ENCODE data around the gene PRSS56.

PRSS56 gene

GRCh38 chr2:232483923-232484627, 36.1 kb upstream of the PRSS56 start:
- TF ChIP-seq CTCF (IDR thresholded peaks at IDR 0.05; ENCODE audit: low read depth, low read length, missing control alignments): no peak
- no peak overlapping the region for H3K4me3 ChIP-seq (ENCODE audit: low read depth, low read length)
- no peak for DNase-seq (ENCODE audit: low read depth)

DNA sequence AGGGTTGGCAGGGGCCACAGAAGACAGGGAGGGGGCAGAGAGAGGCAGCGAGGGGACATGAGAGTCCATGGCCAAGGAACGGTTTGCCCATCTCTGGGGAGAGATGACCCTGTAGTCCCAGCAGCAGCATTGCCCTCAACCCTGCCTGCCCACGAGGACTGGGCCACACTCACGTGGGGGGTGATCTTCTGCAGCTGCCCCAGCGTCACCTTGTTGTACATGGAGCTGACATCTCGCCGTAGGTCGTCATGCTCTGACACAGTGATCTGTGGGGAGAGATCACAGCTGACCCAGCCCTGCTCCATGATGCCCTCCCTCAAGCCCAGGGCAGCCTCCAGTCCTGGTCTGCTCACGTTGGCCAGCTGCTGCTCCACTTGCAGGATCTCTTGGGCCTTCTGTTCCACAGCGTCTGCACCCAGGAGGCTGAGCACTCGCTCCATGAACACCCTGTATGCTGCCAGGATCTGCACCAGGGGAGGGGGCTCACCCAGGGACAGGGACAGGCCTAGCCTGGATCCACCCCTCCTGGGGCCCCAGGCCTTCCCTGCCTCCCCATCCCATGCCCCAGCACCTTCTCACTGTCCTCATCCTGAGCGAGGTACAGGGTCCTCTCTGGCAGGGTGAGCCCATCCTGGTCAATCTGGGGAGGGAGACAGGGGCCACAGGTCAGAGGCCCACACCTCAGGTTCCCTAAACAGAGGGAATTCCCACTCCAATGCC, 35.4 kb upstream of the PRSS56 start:
- no peak for TF ChIP-seq CTCF (IDR thresholded peaks at IDR 0.05; ENCODE audit: low read depth, low read length, missing control alignments)
- no peak for DNase-seq (ENCODE audit: low read depth)
- no peak overlapping the region for H3K4me3 ChIP-seq (ENCODE audit: low read depth, low read length)

GRCh38 chr2:232485348-232485756, 34.8 kb upstream of the PRSS56 start:
- H3K4me3 ChIP-seq (ENCODE audit: low read depth, low read length): no peak overlapping the region
- DNase-seq (ENCODE audit: low read depth): no peak
- no peak for TF ChIP-seq CTCF (IDR thresholded peaks at IDR 0.05; ENCODE audit: low read depth, low read length, missing control alignments)

DNA sequence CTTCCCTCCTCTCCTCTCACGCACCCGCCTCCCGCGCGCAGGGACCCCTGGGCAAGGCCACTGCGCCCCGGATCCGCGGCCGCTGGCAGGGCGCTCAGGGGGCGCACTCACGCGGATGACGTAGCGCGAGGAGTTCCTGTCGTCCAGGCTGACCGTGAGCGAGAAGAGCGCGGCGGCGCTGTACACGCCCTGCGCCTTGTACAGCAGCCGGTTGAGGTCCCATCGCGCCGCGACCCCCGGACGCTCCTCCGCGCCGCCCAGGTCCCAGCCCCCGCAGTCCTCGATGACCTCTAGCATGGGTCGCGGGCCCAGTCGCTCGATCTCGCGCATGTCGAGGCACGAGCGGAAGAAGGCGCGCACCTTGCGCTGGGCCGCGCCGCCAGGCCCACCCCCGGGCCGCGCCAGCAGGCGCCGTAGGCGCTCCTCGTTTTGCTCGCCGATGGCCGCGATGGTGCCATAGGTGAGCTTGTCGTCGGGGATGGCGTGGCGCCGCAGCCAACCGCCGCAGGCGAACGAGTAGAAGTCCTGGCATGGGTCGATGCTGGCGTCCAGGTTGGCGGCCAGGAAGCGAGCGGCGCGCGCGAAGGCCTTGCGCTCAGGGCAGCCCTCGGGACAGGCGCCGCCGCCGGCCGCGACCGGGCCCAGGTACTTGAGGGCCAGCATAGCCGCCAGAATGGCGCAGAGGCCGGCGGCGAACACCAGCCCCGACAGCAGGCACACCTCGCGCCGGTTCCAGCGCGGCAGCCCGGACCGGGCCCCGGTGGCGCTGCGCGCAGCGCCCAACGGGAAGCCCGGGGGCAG, 34.2 kb upstream of the PRSS56 start:
- no peak for TF ChIP-seq CTCF (IDR thresholded peaks at IDR 0.05; ENCODE audit: low read depth, low read length, missing control alignments)
- no peak overlapping the region for H3K4me3 ChIP-seq (ENCODE audit: low read depth, low read length)
- DNase-seq (ENCODE audit: low read depth): no peak

DNA sequence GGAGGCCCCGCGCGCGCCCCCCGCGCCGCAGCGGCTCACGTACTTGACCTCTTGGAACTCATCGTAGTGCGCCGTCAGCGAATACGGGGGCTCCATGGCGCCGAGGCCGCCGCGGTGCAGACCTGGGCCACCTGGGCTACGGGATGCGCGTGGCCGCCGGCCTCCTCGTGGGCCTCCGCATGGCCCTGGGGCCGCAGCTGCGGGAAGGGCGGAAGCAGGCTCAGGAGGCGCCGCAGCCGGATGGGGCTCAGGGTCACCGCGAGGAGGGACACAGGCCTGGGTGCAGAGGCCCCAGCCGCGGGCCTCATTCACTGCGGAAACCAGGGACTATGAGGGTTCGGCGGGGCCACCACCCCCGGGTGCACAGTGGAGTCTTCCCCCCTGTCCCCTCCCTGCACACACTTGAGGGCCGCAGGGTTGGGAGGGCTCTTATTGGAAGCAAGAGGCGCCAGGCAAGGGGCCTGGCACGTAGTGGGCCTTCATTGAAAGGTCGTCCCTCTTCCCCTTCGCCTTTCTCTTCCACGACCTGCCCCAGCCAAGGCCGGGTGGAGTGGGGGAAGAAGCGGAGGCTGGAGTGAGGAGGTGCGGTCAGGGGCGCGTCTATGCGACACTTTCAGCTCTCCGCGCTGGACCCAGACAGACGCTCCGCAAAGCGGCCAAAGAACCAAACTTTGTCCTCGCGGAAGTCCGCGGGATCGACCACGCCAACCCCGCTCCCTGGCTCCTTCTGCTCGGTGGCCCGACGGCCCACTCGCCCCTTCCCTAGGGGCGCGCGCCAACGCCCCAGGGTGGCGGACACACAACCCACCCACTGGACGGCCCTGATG, 33.4 kb upstream of the PRSS56 start:
- H3K4me3 ChIP-seq (ENCODE audit: low read depth, low read length): no peak overlapping the region
- TF ChIP-seq CTCF (IDR thresholded peaks at IDR 0.05; ENCODE audit: low read depth, low read length, missing control alignments): no peak
- DNase-seq (ENCODE audit: low read depth): no peak

DNA sequence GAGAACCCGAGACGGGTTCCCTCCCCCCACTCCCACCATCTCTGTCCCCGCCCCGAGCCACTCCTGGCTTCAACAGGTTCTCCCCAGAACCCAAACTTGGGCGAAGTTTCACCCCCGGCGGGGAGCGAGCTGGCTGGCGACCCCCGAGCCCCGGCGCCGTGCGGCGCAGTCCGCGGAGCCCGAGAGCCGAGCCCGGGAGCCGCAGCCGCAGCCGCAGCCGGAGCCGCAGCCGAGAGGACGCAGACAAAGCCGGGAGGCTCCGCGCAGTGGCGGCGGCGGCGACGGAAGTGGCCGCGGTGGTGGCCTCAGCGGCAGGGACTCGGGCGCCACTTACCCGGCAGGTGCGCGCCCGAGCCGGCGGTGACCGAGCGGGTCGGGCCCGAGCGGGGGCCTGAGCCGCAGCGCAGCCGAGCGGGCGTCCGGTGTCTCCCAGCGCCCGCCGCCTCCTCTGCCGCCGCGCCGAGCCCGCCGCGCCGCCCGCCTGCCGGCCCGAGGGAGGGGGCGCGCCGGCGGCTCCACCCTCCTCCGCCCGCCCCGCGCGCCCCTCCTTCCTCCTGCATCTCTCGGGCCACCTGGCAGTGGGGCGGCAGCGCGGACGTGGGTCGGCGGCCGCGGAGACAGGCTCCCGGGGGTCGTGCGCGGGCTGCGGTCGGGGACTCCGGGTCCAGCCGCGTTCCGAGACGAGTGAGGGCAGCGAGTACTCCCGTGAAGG, 32.6 kb upstream of the PRSS56 start, which contains the start of gene ECEL1:
ECEL1 (minus strand) TSS at position 450 of the 712 bp plus-strand sequence. CDS start 1,181 bp downstream, outside the sequence.
- no peak within 1 kb of the TSS for H3K4me3 ChIP-seq (ENCODE audit: low read depth, low read length)
- no peak for TF ChIP-seq CTCF (IDR thresholded peaks at IDR 0.05; ENCODE audit: low read depth, low read length, missing control alignments)
- DNase-seq (ENCODE audit: low read depth): no peak

All from GM12864 (cell line).